NCI-H748 treated with DMSO at 0.1 percent for 48 hours (cell line): ENCODE data around the gene BRD4.
"Not testable (repeated sequence)": the region's sequence is repeated elsewhere in the genome, so short reads cannot be mapped to it uniquely, and the experiment has no call there.

Experiments used
- DNase-seq: peaks from one replicate; lab custom pipeline; 2025; lab: John Stamatoyannopoulos, UW

BRD4 gene

GRCh38 chr19:15360015-15360414 lies 27.7 kb upstream of the BRD4 start:
- not testable (repeated sequence) for DNase-seq

GRCh38 chr19:15358918-15359317 lies 26.6 kb upstream of the BRD4 start:
- DNase-seq, result no peak

DNA sequence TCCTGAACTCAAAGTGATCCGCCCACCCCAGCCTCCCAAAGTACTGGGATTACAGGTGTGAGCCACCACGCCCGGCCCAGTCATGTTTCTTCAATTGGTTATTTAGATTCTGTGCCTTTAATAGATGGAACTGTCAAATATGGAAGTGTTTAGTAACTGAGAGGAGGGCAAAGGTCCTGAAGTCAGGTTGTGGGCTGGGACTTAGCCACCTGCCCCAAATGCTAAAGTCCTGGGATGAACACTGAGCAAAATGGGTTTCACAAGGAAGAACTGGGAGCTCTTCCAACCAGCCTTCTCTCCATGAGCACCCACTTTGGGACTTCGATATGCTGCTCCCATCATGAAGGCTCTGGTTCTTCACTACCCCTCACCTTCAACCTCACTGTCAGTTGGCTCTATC lies 25.6 kb upstream of the BRD4 start:
- DNase-seq, result no peak

DNA sequence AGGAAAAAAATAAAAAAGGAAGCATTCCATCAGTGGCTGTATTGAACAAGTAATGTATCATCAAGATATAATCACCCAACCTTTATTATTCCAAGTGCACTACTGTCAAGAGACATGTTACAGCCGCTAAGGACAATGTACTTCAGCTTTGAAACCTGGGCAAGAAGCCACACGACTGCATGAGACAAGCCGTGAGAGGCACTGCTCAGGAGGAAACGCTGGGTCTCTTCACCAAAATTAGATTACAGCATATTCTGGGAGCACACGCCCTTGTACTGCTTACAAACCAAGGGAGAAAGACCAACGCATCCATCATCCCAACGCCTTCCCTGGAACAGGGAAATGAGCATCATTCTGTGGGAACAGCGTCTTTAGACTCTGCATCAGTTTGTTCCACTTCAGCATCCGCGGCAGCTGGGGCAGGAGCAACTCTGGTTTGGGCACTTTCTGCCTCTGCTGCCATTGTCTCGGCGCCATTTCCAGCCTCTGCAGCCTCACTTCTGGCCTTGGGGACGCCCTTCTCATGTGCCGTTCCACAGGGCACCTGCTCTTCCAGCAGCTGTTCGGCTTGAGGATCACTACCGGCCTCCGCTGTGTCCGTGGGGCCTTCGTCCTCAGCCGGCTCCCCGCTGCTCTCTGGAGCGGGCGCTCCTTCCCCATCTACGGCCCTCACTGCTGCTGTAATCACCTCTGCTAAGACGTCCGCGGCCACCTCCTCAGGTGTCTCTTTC lies 22.4 kb upstream of the BRD4 start:
- DNase-seq, result no peak

- DNase-seq, result no peak
Measured at GRCh38 chr19:15353908-15354307, 21.6 kb upstream of the BRD4 start.

DNA sequence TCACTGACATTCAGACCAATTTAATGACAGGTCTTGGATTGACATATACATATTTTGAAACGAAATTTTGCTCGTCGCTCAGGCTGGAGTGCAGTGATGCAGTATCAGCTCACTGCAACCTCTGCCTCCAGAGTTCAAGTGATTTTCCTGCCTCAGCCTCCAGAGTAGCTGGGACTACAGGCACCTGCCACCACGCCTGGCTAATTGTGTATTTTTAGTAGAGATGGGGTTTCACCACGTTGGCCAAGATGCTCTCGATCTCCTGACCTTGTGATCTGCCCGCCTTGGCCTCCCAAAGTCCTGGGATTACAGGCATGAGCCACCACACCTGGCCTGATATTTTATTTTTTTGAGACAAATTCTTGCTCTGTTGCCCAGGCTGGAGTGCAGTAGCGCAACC lies 20.2 kb upstream of the BRD4 start:
- DNase-seq, result not testable (repeated sequence)

DNA sequence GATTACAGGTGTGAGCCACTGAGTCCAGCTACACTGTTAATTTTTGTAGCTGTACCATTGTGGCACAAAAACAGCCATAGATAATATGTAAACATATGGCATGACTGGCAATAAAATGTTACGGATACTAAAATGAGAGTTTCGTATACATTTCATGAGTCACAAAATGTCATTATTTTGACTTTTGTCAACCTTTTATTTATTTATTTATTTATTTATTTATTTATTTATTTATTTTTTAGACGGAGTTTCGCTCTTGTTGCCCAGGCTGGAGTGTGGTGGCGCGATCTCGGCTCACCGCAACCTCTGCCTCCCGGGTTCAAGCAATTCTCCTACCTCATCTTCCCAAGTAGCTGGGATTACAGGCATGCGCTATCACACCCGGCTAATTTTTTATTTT lies 9.0 kb upstream of the BRD4 start:
- DNase-seq, result not testable (repeated sequence)

DNA sequence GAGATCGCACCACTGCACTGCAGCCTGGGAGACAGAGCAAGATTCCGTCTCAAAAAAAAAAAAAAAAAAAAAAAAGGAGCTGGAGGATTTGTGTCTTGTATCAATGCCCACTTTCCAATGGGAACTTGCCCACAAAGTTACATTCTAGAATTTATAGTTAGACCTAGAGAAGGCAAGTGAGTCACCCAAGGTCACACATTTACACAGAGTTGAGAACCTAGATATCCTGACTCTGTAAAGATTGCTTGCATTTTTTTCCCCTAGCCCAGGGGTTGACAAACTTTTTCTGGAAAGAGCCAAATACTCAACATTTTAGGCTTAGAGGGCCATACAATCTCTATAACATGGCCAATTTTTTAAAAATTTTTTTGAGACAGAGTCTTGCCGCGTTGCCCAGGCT lies 7.7 kb upstream of the BRD4 start:
- no peak for DNase-seq

DNA sequence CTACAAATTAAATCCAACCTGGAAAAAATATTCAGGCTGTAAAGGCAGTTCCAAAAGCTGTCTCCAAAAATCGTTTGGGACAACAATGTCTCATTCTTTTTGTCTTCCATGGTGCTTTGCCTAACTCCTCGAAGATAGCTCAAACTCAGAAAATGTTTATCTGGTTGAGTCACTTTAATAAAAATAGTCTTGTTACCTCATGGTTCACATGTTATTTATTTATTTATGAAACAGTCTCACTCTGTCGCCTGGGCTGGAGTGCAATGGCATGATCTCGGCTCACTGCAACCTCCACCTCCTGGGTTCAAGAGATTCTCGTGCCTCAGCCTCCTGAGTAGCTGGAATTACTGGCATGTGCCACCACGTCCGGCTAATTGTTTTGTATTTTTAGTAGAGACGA lies 4.9 kb upstream of the BRD4 start:
- no peak for DNase-seq

DNA sequence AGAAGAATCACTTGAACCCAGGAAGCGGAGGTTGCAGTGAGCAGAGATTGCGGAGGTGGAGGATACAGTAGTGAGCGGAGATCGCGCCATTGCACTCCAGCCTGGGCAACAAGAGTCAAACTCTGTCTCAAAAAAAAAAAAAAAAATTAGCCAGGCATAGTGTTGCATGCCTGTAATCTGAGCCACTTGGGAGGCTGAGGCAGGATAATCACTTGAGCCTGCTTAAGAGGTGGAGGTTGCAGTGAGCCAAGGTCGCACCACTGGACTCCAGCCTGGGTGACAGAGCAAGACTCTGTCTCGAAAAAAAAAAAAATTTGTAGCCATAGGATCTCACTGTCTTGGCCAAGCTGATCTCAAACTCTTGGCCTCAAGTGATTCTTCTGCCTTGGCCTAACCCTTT lies 3.7 kb upstream of the BRD4 start:
- DNase-seq, result not testable (repeated sequence)

DNA sequence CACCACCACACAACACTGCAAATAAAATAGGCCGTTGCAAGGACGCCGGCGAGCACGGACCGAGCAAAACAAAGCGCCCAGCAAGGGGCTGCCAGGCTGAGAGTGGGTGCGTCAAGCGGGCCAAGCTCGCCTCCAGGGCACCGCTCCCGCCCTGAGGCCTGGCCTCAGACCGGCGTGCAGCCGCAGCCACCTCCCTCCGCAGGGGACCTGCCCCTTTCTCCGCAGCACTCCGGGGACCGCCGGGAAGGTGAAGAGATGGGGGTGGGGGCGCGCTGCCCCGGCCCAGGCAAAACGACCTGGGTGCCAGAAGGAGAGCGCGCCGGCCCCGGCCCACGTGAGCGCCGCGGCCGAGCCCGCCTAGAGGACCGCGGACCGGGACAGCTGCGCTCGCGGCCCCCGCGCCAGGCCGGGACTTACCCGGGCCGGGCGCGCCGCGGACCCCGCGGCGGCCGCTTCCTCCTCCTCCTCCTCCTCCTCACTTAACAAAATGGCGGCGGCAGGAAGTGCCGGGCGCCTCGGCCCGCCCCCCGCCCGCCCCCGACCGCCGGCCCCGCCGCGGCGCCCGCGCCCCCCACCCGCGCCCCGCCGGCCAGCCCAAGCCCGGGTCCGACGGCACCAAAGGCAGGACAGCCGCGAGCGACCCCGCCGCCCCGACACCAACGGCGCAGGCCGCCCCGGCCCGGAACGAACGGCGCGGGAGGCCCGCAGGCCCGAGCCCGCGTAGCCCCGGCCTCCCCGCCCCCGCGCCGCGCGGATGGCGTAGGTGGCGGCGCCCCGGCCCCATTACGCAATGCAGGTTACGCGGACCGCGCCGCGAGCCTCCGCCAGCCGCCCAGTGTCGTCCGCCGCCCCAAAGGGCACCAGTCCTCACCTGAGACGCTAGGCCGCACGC lies 674 bp downstream of the BRD4 start:
- no peak for DNase-seq

DNA sequence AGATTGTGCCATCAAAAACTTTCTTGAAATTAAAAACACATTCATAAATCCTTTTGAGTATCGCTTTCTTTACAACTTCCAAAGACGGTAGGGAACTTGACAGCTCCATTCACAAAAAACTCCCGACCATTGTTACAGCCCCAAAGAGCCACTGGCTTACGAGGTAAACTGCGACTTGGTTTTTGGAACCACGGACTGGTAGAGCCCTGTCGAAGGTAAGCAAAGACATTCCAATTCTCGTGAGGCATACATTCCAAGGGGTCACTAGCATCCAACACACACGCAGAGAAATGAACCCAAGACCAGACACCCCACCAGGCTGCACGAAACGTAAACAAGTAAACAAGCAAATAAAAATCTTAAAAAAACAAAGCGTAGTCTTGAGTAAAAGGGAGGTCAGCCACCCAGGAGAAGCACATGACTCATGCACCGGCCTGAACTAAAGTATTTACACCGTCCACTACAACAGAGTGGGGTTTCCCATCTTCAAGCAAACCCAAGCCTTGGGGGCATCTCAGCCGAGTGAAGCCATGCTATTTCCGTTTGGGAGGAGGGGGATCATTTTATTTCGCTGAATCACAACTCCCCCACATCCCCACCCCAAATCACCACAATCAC lies 1.4 kb downstream of the BRD4 start:
- DNase-seq, result no peak

- DNase-seq, result no peak
Measured at GRCh38 chr19:15328312-15328711, 4.0 kb downstream of the BRD4 start.

- no peak for DNase-seq
Measured at GRCh38 chr19:15324791-15325519, 7.4 kb downstream of the BRD4 start.

GRCh38 chr19:15323496-15324235 lies 8.7 kb downstream of the BRD4 start:
- no peak for DNase-seq

DNA sequence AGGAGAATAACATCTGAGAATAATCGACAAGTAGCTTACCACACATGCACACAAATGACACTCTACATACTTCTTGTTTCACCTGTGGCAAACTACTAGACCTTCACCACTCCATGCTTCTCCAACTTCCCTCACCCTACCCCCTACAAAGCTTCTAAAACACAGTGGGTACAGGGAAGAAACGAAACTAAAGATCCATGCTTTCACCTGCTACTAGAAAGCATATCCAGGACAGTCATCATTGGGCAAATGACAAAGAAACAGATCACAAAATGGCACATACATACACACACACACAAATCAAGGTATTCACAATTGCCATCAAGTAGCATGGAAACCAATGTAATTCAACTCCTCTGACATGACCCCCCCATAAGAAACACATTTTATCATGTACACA lies 10.6 kb downstream of the BRD4 start:
- DNase-seq, result no peak

- DNase-seq, result no peak
Measured at GRCh38 chr19:15320116-15320515, 12.2 kb downstream of the BRD4 start.

DNA sequence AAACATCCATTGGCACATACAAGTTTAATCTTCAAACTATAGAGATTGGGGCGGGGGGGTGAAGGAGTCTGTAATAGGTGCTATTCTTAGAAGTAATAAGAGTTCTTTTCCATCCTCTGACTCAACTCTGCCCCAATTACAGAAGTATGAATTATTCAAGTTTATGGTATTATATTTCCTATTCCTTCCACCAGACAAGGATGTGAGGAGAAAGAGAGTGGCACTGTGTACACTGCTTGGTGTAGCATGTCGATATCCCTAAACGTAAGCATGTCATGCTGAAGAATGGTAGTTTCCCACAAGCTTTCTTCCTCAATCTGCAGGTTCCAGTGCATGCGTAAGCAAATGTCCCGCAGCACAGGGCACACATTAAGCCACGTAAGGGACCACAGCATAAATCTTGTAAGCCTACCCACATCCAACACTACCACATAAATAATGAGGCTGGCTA lies 14.1 kb downstream of the BRD4 start:
- DNase-seq, result no peak

DNA sequence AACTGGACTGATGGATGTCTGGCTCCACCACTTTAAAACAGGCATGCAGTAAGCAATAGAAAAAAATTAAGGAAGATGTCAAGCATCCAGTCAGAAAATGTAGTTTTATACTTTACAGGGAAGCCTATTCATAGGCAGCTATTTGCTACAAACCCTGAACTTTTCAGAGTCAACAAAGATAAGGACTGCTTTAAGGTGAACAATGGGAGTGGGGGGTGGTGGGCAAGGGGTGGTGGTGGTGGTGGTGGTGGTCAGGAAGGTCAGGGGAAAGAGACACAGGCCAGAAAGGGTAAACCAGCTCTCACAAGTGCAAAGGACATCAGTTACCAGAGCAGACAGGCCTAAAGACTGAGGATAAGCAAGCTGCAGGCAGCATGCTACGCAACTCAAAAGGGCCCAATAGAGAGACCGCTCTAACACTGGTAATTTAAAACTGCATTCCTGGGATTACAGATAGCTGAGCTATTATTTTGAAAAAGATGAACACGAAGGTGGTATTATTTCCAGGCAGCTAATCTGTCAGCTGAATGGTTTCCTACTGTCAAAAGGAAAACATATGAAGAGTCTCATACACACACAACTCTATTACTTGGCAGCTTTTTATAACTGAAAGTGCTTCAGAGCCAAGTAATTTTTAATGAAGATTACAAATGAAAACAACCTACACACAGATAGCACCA lies 14.8 kb downstream of the BRD4 start:
- DNase-seq, result no peak

- no peak for DNase-seq
Measured at GRCh38 chr19:15316498-15316897, 15.8 kb downstream of the BRD4 start.

- no peak for DNase-seq
Measured at GRCh38 chr19:15315101-15315500, 17.2 kb downstream of the BRD4 start.
